ENCODE results near the gene ATR. TPM values are rescaled to one million over a fixed set of nuclear protein-coding genes. Genes with fewer than 3 reads are reported as not detected.
A peak's percentile ranks its signal among the peaks of the same experiment; 100 is the strongest.

ATR gene
- total RNA-seq, 1 donor from 2014 or later: 15.2 TPM

GRCh38 chr3:142523921-142524566 is 54.5 kb downstream of the ATR start:
- Mint-ChIP-seq H3K27ac (ENCODE audit: unreplicated experiment) (peak overlapping the region; percentile 4), H3K4me1 (ENCODE audit: low read depth) (no peaks in the 10 kb centered on the region), H3K36me3 (ENCODE audit: low read depth) (peaks cover 13% of the 10 kb centered on the region), H3K4me3 (ENCODE audit: unreplicated experiment) (no peak overlapping the region), H3K27me3 (ENCODE audit: low read depth) (no peaks in the 10 kb centered on the region), H3K9me3 (ENCODE audit: low read depth) (peaks cover 11% of the 10 kb centered on the region)
- no peak for DNase-seq (ENCODE audit: low spot score)
- no peak for TF ChIP-seq CTCF (IDR thresholded peaks at IDR 0.05)

GRCh38 chr3:142509079-142509478 is 69.5 kb downstream of the ATR start:
- Mint-ChIP-seq H3K9me3 (ENCODE audit: low read depth) (no peaks in the 10 kb centered on the region), H3K27me3 (ENCODE audit: low read depth) (no peaks in the 10 kb centered on the region), H3K27ac (ENCODE audit: unreplicated experiment) (no peak overlapping the region), H3K36me3 (ENCODE audit: low read depth) (peaks cover 15% of the 10 kb centered on the region), H3K4me3 (ENCODE audit: unreplicated experiment) (no peak overlapping the region), H3K4me1 (ENCODE audit: low read depth) (no peaks in the 10 kb centered on the region)
- DNase-seq (ENCODE audit: low spot score): no peak
- TF ChIP-seq CTCF (IDR thresholded peaks at IDR 0.05): no peak

- no peak for DNase-seq (ENCODE audit: low spot score)
- Mint-ChIP-seq H3K27me3 (ENCODE audit: low read depth) (no peaks in the 10 kb centered on the region), H3K27ac (ENCODE audit: unreplicated experiment) (no peak overlapping the region)
Measured at GRCh38 chr3:142507241-142507640, 71.3 kb downstream of the ATR start.

GRCh38 chr3:142502187-142502985 is 76.1 kb downstream of the ATR start:
- no peak overlapping the region for H3K27ac Mint-ChIP-seq (ENCODE audit: unreplicated experiment)
- H3K4me3 Mint-ChIP-seq (ENCODE audit: unreplicated experiment): no peak overlapping the region
- peaks cover 23% of the 10 kb centered on the region for H3K4me1 Mint-ChIP-seq (ENCODE audit: low read depth)
- H3K36me3 Mint-ChIP-seq (ENCODE audit: low read depth): peaks cover 11% of the 10 kb centered on the region
- TF ChIP-seq CTCF (IDR thresholded peaks at IDR 0.05): no peak
- no peaks in the 10 kb centered on the region for H3K27me3 Mint-ChIP-seq (ENCODE audit: low read depth)
- H3K9me3 Mint-ChIP-seq (ENCODE audit: low read depth): peaks cover 3% of the 10 kb centered on the region
- DNase-seq (ENCODE audit: low spot score): no peak

More at GRCh38 chr3:142507241-142507640, 71.3 kb downstream of the ATR start:
- no peak for TF ChIP-seq CTCF (IDR thresholded peaks at IDR 0.05)
- Mint-ChIP-seq H3K4me1 (ENCODE audit: low read depth) (no peaks in the 10 kb centered on the region), H3K4me3 (ENCODE audit: unreplicated experiment) (no peak overlapping the region), H3K36me3 (ENCODE audit: low read depth) (peaks cover 12% of the 10 kb centered on the region), H3K9me3 (ENCODE audit: low read depth) (peaks cover under 1% of the 10 kb centered on the region)

GRCh38 chr3:142501004-142501926 is 77.3 kb downstream of the ATR start:
- no peak for TF ChIP-seq CTCF (IDR thresholded peaks at IDR 0.05)
- H3K9me3 Mint-ChIP-seq (ENCODE audit: low read depth): peaks cover 3% of the 10 kb centered on the region
- no peak overlapping the region for H3K4me3 Mint-ChIP-seq (ENCODE audit: unreplicated experiment)
- peaks cover 11% of the 10 kb centered on the region for H3K36me3 Mint-ChIP-seq (ENCODE audit: low read depth)
- peaks cover 23% of the 10 kb centered on the region for H3K4me1 Mint-ChIP-seq (ENCODE audit: low read depth)
- no peak for DNase-seq (ENCODE audit: low spot score)
- peak overlapping the region; percentile 73 for H3K27ac Mint-ChIP-seq (ENCODE audit: unreplicated experiment)
- H3K27me3 Mint-ChIP-seq (ENCODE audit: low read depth): no peaks in the 10 kb centered on the region
